NT2/D1 (cell line): ENCODE data around the gene KCNN2.

Source experiments
- SUZ12 ChIP-seq: IDR thresholded peaks from 2 replicates; pipeline ENCODE4 v1.6.1; 2011; ENCODE audit not compliant: insufficient read length, insufficient read depth; ENCODE audit errors: extremely low read depth
- YY1 ChIP-seq: IDR thresholded peaks from 2 replicates; pipeline ENCODE4 v1.6.1; 2011; ENCODE audit not compliant: insufficient read length, insufficient read depth

- no peak for TF ChIP-seq SUZ12
- TF ChIP-seq YY1: no peak
These were observed 88.1 kb downstream of the KCNN2 start for GRCh38 chr5:114449860-114450421.
